ENCODE measurements around the gene SDCBP2.
"Not testable (repeated sequence)": the region's sequence is repeated elsewhere in the genome, so short reads cannot be mapped to it uniquely, and the experiment has no call there.

SDCBP2 gene

DNA sequence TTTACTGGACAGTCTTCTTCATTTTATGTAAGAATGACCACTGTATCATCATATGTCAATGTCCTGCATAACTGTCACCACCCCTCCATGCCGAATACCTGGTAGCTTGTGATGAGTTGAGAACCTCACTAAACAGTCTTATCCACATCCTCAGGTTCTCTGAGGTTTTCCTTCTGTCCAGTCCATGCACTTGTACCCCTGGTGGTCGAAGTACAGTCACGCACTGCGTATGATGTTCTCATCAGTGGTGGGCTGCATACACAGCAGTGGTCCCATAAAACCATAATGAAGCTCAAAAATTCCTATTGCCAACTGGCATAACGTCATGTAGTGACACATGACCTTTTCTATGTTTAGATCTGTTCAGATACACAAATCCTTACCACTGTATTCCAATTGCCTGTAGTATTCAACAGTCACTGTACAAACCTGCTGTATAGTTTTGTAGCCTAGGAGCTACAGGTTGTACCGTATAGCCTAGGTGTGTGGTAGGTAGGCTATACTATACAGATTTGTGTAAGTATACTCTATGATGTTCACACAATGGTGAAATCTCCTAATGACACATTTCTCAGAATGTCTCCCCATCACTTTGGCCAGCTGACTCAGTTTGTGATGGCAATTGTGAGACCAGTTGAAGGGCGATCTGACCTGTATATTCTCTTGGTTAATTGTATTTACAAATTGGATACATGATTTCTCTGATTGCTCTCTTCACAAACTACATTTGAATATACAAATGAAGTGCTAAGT, 31.3 kb upstream of the SDCBP2 start:
- no peak overlapping the region for H3K4me3 ChIP-seq (ENCODE audit: low read depth, low read length)
- TF ChIP-seq, protein P1, sequence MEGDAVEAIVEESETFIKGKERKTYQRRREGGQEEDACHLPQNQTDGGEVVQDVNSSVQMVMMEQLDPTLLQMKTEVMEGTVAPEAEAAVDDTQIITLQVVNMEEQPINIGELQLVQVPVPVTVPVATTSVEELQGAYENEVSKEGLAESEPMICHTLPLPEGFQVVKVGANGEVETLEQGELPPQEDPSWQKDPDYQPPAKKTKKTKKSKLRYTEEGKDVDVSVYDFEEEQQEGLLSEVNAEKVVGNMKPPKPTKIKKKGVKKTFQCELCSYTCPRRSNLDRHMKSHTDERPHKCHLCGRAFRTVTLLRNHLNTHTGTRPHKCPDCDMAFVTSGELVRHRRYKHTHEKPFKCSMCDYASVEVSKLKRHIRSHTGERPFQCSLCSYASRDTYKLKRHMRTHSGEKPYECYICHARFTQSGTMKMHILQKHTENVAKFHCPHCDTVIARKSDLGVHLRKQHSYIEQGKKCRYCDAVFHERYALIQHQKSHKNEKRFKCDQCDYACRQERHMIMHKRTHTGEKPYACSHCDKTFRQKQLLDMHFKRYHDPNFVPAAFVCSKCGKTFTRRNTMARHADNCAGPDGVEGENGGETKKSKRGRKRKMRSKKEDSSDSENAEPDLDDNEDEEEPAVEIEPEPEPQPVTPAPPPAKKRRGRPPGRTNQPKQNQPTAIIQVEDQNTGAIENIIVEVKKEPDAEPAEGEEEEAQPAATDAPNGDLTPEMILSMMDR (IDR thresholded peaks at IDR 0.05; ENCODE audit: borderline replicate concordance, insufficient read depth, low read depth, low read length): no peak

DNA sequence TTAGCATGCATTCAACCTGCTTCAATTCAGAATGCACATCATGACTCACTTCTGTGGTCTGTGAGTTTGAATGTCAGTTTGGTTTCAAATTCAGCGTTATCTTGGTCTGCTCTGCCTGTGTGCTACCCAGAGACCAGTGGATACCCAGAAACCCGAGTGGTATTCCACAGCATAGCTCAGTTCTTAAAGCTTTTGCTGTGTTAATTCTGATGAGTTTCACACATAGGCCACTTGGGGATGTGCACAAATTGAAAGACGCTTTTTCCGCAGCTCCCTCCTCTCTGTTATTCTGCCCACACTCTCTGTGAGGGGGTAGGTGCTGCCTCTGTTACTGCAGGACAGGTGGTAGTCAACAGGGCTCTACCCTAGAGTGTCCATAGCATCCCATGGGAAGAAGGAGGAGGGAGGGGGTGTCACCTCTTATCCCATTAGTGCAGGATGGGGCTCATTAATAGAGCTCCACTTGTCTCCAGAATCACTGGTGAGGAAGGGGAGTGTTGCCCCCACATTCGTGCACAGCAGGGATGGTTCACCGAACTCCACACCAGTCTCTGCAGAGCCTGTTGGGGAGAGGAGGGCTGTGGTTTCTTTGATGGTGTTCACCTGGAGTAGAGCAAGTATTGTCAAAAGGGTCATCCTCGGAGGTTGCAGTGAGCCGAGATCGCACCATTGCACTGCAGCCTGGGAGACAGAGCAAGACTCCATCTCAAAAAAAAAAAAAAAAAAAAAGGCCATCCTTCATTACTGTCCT, 29.2 kb upstream of the SDCBP2 start:
- H3K4me3 ChIP-seq (ENCODE audit: low read depth, low read length): no peak overlapping the region

DNA sequence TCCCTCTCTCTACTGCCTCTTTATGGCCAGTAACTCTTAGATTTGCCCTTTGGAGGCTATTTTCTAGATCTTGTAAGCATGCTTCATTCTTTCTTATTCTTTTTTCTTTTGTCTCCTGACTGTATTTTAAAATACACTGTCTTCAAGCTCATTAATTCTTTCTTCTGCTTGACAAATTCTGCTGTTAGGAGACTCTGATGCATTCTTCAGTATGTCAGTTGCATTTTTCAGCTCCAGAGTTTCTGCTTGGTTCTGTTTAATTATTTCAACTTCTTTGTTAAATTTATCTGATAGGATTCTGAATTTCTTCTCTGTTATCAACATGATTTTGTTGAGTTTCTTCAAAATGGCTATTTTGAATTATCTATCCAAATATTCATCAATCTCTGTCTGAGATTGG, 25.0 kb upstream of the SDCBP2 start:
- TF ChIP-seq, protein P1 (IDR thresholded peaks at IDR 0.05; ENCODE audit: borderline replicate concordance, insufficient read depth, low read depth, low read length): no peak
- H3K4me3 ChIP-seq (ENCODE audit: low read depth, low read length): no peak overlapping the region

More for the DNA sequence above, 29.2 kb upstream of the SDCBP2 start:
- TF ChIP-seq, protein P1 (IDR thresholded peaks at IDR 0.05; ENCODE audit: borderline replicate concordance, insufficient read depth, low read depth, low read length): no peak

DNA sequence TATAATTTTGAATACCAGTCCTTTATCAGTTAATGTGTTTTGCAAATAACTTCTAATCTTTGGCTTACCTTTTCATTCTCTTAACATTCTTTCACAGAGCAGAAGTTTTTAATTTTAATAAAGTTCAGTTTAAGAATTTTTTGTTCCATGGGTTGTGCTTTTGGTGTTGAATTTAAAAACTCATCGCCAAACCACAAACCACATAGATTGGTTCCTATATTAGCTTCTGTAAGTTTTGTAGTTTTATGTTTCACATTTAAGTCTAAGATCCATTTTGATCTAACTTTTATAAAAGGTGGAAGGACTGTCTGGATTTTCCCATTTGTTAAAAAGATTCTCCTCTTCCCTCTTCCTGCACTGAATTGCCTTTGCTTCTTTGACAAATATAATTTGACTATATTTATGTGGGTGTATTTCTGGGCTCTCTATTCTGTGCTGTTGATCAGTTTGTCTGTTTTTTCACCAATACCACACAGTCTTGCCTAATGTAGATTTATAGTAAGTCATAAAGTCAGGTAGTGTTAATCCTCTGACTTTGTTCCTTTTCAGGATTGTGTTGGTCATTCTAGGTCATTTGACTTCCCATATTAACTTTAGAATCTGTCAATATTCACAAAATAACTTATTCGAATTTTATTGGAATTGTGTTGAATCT, 17.5 kb upstream of the SDCBP2 start:
- TF ChIP-seq, protein P1 (IDR thresholded peaks at IDR 0.05; ENCODE audit: borderline replicate concordance, insufficient read depth, low read depth, low read length): no peak

DNA sequence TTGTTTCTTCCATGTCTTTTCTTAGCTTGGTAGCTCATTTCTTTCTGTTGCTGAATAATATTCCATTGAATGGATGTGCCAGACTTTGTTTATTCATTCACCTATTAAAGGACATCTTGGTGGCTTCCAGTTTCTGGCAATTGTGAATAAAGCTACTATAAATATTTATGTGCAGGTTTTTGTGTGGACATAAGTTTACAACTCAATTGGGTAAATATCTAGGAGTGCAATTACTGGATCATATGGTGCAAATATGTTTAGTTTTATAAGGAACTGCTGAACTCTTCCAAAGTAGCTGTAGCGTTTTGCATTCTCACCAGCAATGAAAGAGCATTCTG, 16.8 kb upstream of the SDCBP2 start:
- H3K4me3 ChIP-seq (ENCODE audit: low read depth, low read length): no peak overlapping the region
- TF ChIP-seq, protein P1 (IDR thresholded peaks at IDR 0.05; ENCODE audit: borderline replicate concordance, insufficient read depth, low read depth, low read length): no peak

More for the DNA sequence above, 17.5 kb upstream of the SDCBP2 start:
- no peak overlapping the region for H3K4me3 ChIP-seq (ENCODE audit: low read depth, low read length)

DNA sequence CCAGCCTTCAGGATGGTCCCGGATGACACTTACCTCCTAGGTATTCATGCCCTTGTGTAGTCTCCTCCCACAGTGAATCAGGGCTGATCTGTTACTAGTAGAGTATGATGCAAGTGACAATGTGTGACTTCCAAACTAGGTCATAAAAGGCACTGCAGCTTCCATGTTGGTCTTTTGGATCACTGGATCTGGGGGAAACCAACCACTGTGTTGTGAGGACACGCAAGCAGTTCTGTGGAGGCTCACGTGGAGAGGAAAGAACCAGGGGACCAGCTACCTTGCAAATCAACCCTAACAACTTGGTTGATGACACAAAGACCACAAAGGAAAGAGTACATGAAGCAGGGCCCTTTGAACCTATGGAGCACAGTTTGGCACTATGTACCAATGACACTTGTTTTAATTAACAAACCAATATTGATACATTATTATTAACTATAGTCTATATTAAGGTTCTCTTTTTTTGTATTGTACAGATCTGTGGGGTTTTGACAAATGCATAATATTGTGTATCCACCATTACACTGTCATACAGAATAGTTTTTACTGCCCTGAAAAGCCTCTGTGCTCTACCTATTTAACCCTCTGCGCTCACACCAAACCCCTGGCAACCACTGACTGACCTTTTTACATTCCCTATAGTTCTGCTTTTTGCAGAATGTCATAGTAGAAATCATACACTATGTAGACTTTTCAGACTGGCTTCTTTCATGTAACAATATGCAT, 16.3 kb upstream of the SDCBP2 start:
- no peak overlapping the region for H3K4me3 ChIP-seq (ENCODE audit: low read depth, low read length)
- TF ChIP-seq, protein P1 (IDR thresholded peaks at IDR 0.05; ENCODE audit: borderline replicate concordance, insufficient read depth, low read depth, low read length): no peak

DNA sequence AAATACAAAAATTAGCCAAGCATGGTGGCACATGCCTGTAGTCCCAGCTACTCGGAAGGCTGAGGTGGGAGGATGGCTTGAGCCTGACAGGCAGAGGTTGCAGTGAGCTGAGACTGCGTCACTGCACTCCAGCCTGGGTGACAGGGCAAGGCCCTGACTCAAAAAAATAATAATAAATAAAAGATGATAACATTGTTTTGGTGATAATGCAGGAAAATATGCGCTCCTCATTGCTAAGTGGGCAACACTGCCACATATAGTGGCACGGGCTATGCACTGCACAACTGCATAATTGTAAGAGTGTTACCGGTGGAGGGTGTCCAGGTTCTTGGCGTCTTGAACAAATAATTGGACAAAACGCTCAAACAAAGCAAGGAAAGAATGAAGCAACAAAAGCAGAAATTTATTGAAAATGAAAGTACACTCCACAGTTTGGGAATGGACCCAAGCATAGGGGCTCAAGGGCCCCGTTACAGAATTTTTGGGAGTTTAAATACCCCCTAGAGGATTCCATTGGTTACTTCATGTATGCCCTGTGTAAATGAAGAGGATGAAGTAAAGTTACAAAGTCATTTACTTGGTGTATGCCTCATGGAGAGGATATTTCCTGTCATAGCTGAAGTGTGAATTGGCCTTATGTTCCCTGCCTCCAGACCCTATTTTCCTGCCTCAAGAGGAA, 14.6 kb upstream of the SDCBP2 start:
- not testable (repeated sequence) for H3K4me3 ChIP-seq (ENCODE audit: low read depth, low read length)

Measured in GM12875 (cell line).